CD4-positive, alpha-beta T cell treated with Interleukin-15 for 4 hours (primary cell): ENCODE data around the gene ZNF587B.
"Not testable (repeated sequence)": the region's sequence is repeated elsewhere in the genome, so short reads cannot be mapped to it uniquely, and the experiment has no call there.

ENCODE experiments used
- DNase-seq: peaks from one replicate; pipeline ENCODE4 v3.0.0-alpha.2; 2020; ENCODE audit warnings: low spot score

ZNF587B gene

GRCh38 chr19:57830071-57830602, at the start of gene ZNF587B:
TSS of gene ZNF587B (plus strand) at chr19:57830299. CDS start at chr19:57830529, 230 bp downstream.
- peak; percentile 17 for DNase-seq

DNA sequence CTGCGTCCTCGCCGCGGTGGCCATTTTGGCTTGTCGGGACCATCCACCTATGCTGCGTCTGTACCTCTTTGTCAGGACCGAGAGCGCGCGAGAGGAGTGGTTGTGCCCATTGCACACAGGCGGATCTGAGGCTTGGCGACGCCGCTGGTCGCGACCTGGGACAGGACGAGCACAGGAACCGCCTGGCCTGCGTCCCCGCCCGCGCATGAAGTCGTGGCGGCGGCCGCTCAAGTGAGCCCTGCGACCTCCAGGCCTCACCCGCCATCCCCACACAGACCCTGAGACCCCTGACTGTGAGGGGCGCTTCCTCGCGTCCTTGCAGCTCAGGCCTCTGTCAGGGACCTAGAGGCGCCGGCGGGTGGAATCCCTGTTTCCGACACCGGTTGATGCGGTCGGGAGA, 43.8 kb upstream of the ZNF587B start:
- DNase-seq: no peak

DNA sequence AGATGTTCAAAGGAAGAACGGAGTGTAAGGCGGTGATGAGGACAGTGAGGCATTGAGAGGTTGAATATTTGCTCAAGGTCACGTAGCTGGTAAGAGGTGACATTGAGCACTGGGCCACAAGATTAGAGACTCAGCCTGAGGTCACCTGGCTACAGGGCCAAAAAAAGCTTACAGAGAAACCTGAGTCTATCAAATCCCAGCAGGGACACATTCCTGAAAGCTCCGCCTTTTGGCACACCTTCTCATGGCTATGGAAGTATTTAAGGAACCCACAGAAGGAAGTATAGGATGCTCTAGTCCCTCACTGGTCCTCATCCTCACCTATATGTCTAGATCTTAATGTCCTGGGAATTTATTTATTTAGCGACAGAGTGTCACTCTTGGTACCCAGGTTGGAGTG, 43.2 kb upstream of the ZNF587B start:
- no peak for DNase-seq

- DNase-seq: no peak
Measured at GRCh38 chr19:57788114-57788692, 41.9 kb upstream of the ZNF587B start.

DNA sequence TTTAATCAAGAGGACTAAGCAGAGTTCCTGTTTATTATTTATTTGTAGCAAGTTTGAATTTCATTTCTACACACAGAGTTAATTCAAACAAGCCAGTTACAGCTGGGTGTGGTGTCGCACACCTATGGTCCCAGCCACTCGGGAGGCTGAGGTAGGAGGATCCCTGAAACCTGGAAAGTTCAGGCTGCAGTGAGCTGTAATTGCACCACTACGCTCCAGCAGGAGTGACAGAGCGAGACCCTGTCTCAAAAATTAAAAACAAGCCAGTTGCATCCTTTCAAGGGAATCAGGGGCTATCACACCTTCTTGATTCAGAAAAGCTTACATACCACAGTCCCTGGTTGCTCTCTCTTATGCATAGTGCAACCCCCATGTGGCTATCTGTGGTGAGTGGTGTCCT, 40.8 kb upstream of the ZNF587B start:
- no peak for DNase-seq

GRCh38 chr19:57796580-57796979, 33.5 kb upstream of the ZNF587B start:
- not testable (repeated sequence) for DNase-seq

GRCh38 chr19:57800696-57801095, 29.4 kb upstream of the ZNF587B start:
- no peak for DNase-seq

GRCh38 chr19:57802269-57802668, 27.8 kb upstream of the ZNF587B start:
- DNase-seq: no peak

- DNase-seq: no peak
Measured at GRCh38 chr19:57803265-57803593, 26.9 kb upstream of the ZNF587B start.

GRCh38 chr19:57803594-57804325, 26.3 kb upstream of the ZNF587B start:
- DNase-seq: no peak

- DNase-seq: no peak
Measured at GRCh38 chr19:57807541-57807940, 22.6 kb upstream of the ZNF587B start.

- not testable (repeated sequence) for DNase-seq
Measured at GRCh38 chr19:57810410-57811295, 19.4 kb upstream of the ZNF587B start.

GRCh38 chr19:57812226-57812625, 17.9 kb upstream of the ZNF587B start:
- no peak for DNase-seq

DNA sequence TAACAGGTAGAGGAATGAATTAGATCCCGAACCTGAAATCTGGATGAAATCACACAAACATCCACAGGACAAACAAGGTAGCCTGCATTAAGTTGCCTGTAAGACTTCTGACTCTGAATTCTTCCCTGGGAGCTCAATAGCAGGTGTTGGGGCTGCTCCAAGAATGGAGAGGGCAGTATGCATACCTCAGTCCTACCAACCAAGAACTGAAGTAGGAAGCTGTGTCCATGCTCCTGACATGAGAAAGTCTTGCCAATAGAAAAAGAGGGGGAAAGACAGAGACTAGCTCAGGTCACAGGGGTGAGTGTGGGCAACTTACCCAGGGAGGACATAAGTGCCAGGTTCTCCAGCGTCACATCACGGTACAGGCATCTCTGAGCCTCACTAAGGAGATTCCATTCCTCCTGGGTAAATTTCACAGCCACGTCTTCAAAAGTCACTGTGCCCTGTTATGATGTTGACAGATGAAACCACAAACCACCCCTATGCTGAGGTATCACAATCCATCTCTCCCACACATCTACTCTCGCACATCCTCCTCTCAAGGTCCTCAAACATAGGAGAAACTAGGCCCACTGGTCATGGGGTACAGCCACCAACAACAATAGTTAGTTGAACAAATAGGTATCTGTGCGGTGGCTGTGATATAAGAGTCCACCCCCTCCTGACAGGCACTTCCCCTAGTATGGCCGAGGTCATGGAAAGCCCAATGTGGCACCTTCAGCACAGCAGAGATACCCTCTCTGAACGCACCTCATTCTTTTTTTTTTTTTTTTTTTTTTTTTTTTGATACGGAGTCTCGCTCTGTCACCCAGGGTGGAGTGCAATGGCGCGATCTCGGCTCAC, 16.9 kb upstream of the ZNF587B start:
- DNase-seq: not testable (repeated sequence)

DNA sequence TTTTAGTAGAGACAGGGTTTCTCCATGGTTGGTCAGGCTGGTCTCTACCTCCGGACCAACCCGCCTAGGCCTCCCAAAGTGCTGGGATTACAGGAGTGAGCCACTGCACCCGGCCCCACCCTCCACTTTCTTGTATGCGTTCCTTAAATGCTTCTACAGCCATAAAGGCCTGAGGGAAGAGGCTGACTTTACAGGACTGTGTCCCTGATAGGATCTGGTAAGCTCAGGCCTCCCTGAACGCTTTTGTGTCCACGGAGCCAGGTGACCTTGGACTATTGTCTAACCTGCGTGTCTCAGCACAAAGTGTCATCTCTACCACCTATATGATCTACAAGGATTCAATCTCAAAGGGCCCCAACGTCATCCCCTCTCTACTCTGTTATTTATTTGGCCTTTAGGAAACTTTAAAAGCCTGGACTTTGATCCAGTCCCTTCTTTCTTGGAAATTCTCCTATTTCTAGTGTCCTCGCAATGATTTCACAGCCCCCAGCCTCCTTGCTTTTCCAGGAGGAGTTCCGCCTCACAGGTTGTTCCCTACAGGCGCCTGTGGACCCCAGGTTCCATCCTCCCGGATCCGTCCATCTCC, 16.1 kb upstream of the ZNF587B start:
- DNase-seq: no peak

- peak; percentile 78 for DNase-seq
Measured at GRCh38 chr19:57814505-57815246, 15.4 kb upstream of the ZNF587B start, which contains the start of gene ZNF552. TSS of gene ZNF552 (minus strand) at chr19:57814913. CDS start at chr19:57814743, 170 bp downstream.

- no peak for DNase-seq
Measured at GRCh38 chr19:57815247-57816075, 14.6 kb upstream of the ZNF587B start.

- DNase-seq: no peak
Measured at GRCh38 chr19:57816652-57817051, 13.4 kb upstream of the ZNF587B start.

DNA sequence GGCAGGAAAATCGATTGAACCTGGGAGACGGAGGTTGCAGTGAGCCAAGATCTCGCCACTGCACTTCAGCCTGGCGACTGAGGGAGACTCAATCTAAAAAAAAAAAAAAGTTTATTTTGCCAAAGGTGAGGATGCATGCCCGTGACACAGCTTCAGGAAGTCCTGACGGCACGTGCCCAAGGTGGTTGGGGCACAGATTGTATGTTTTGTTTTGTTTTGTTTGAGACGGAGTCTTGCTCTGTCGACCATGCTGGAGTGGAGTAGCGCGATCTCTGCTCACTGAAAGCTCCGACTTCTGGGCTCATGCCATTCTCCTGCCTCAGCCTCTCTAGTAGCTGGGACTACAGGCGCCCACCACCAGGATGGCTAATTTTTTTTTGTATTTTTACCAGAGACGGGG, 12.1 kb upstream of the ZNF587B start:
- no peak for DNase-seq

DNA sequence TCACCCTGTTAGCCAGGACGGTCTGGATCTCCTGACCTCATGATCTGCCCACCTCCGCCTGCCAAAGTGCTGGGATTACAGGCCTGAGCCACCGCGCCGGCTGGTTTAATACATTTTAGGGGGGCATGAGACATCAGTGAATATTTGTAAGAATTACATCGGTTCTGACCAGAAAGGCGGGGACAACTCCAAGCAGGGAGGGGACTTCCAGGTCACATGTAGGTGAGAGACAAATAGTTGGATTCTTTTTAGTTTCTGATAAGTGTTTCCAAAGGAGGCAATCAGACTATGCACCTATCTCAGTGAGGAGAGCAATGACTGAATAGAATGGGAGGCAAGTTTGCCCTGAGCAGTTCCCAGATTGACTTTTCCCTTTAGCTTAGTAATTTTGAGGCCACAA, 11.7 kb upstream of the ZNF587B start:
- no peak for DNase-seq
